Sigmoid colon (tissue), 4 donors: ENCODE data around the gene TRIM25.

Experiments used
- CTCF ChIP-seq, 4 experiments: fragments of 450-650 bp in 3 of 4; fragments of 200-600 bp in 1 of 4; IDR thresholded peaks; one replicate each; pipeline ENCODE4 v1.5.1; 2016 to 2019; ENCODE audit warnings: antibody characterized with exemption in 4 of 4, mild to moderate bottlenecking in 3 of 4, moderate library complexity in 2 of 4
- EP300 ChIP-seq, 4 donors: sonication (generic); formaldehyde crosslinking; IDR thresholded peaks; one replicate each; pipeline ENCODE4 v1.6.1; 2017; ENCODE audit warnings: antibody characterized with exemption in 4 of 4
- POLR2A ChIP-seq, 2 donors: fragments of 450-650 bp; IDR thresholded peaks; one replicate each; pipeline ENCODE4 v1.6.1; 2016; ENCODE audit warnings: antibody characterized with exemption in 2 of 2, mild to moderate bottlenecking in 2 of 2, moderate library complexity in 2 of 2
- POLR2AphosphoS5 ChIP-seq, 4 donors: sonication (generic); formaldehyde crosslinking; IDR thresholded peaks; one replicate each; pipeline ENCODE4 v1.6.1; 2017; ENCODE audit warnings: antibody characterized with exemption in 4 of 4

GRCh38 chr17:56913353-56913866 lies 439 bp downstream of the TRIM25 start:
- TF ChIP-seq CTCF (IDR thresholded peaks at IDR 0.05), result no peak
- TF ChIP-seq EP300 (IDR thresholded peaks at IDR 0.05), result no peak
- no peak for TF ChIP-seq POLR2A (IDR thresholded peaks at IDR 0.05)
- TF ChIP-seq POLR2AphosphoS5 (IDR thresholded peaks at IDR 0.05), result no peak
